Endothelial cell of umbilical vein (primary cell): ENCODE results near the gene ARHGEF28. TPM values are rescaled to one million over a fixed set of nuclear protein-coding genes. Genes with fewer than 3 reads are reported as not detected.

Experiments used
- BruUV-seq: library from RNA; stranded (reverse); fragments of 400-500 nt; replicated peaks from 2 replicates; lab custom pipeline; 2021; lab: Mats Ljungman, UMichigan
- CTCF ChIA-PET: fragments of 300-600, 350-600 bp; sonication (Branson Sonifier 250); formaldehyde crosslinking; loops from one replicate; lab custom pipeline; 2021; ENCODE audit warnings: antibody characterized with exemption, inconsistent platforms; lab: Charles Lee
- POLR2A ChIA-PET: fragments of 300-600, 350-600 bp; sonication (Branson Sonifier 250); formaldehyde crosslinking; loops from one replicate; lab custom pipeline; 2021; ENCODE audit warnings: antibody characterized with exemption, inconsistent platforms; lab: Charles Lee
- DNase-seq: peaks from one replicate; pipeline ENCODE4 v3.0.0-alpha.2; 2011; ENCODE audit warnings: low read depth, low spot score
- FAIRE-seq: peaks from 2 replicates; lab custom pipeline; 2011; peaks lifted over from hg19 to GRCh38; lab: Jason Lieb, UNC
- H2AFZ ChIP-seq: 2 replicates; pipeline ENCODE4 v1.6.0; 2012; ENCODE audit warnings: low read depth, low read length, control low read depth, inconsistent platforms
- H3K27ac ChIP-seq: 2 replicates; pipeline ENCODE4 v1.5.1; 2011; ENCODE audit warnings: low read depth, mild to moderate bottlenecking, control low read depth, low read length, moderate library complexity; ENCODE audit not compliant: insufficient read depth
- H3K27me3 ChIP-seq, 2 experiments: 2 replicates each; pipeline versions ENCODE4 v1.6.0 to v1.6.1; 2011; ENCODE audit warnings: low read length in 2 of 2, mixed read lengths in 1 of 2; ENCODE audit not compliant: control insufficient read depth in 2 of 2, insufficient read depth in 2 of 2
- H3K36me3 ChIP-seq, 2 experiments: 2 replicates in 1 of 2; 3 replicates in 1 of 2; pipeline ENCODE4 v1.5.1; 2011; ENCODE audit warnings: low read length in 2 of 2, mild to moderate bottlenecking in 1 of 2, moderate library complexity in 1 of 2; ENCODE audit not compliant: control insufficient read depth in 2 of 2, insufficient read depth in 2 of 2; ENCODE audit errors: extremely low read depth in 1 of 2
- H3K4me1 ChIP-seq: 3 replicates; pipeline ENCODE4 v1.5.1; 2011; ENCODE audit warnings: mild to moderate bottlenecking, low read length; ENCODE audit not compliant: control insufficient read depth, insufficient read depth; ENCODE audit errors: extremely low read depth
- H3K4me2 ChIP-seq: 2 replicates; pipeline ENCODE4 v1.6.1; 2011; ENCODE audit warnings: low read length, control low read depth, mixed read lengths; ENCODE audit not compliant: insufficient read depth
- H3K4me3 ChIP-seq, 3 experiments: fragments of 200-600 bp in 1 of 3; sonication (generic), shearing (Covaris generic) in 1 of 3; replicated peaks in 1 of 3; 2 replicates each; pipeline ENCODE4 v1.5.1; 2011 to 2016; ENCODE audit warnings: control low read depth in 3 of 3, low read length in 3 of 3, mild to moderate bottlenecking in 2 of 3, inconsistent platforms in 1 of 3, low read depth in 1 of 3, moderate library complexity in 1 of 3; ENCODE audit not compliant: insufficient read depth in 1 of 3
- H3K79me2 ChIP-seq: 2 replicates; pipeline ENCODE4 v1.6.0; 2012; ENCODE audit warnings: low read length, inconsistent platforms; ENCODE audit not compliant: control insufficient read depth, insufficient read depth
- H3K9ac ChIP-seq: replicated peaks from 2 replicates; pipeline ENCODE3; 2011; ENCODE audit warnings: low read length, control low read depth; ENCODE audit not compliant: insufficient read depth; ENCODE audit errors: extremely low read depth
- H3K9me1 ChIP-seq: replicated peaks from 3 replicates; pipeline ENCODE4 v1.6.0; 2011; ENCODE audit warnings: mild to moderate bottlenecking, low read length; ENCODE audit not compliant: control insufficient read depth, insufficient read depth; ENCODE audit errors: extremely low read depth
- H3K9me3 ChIP-seq: replicated peaks from 2 replicates; pipeline ENCODE4 v1.5.1; 2012; ENCODE audit warnings: low read length, inconsistent platforms; ENCODE audit not compliant: control insufficient read depth, insufficient read depth
- H4K20me1 ChIP-seq: replicated peaks from 2 replicates; pipeline ENCODE3; 2011; ENCODE audit warnings: mild to moderate bottlenecking, low read length; ENCODE audit not compliant: control insufficient read depth, insufficient read depth; ENCODE audit errors: extremely low read depth
- EZH2 ChIP-seq: IDR thresholded peaks from 2 replicates; pipeline ENCODE4 v1.6.1; 2012; ENCODE audit warnings: borderline replicate concordance, low read depth, mild to moderate bottlenecking, moderate library complexity, low read length, inconsistent platforms; ENCODE audit not compliant: severe bottlenecking
- FOS ChIP-seq: IDR thresholded peaks from 2 replicates; pipeline ENCODE4 v1.6.1; 2011; ENCODE audit warnings: mild to moderate bottlenecking, low read length, moderate library complexity, borderline replicate concordance; ENCODE audit not compliant: insufficient read depth
- JUN ChIP-seq: IDR thresholded peaks from 2 replicates; pipeline ENCODE4 v1.6.1; 2011; ENCODE audit warnings: borderline replicate concordance, low read depth; ENCODE audit not compliant: insufficient read length, insufficient read depth
- MYC ChIP-seq: IDR thresholded peaks from one replicate; pipeline ENCODE4 v1.6.1; 2011; ENCODE audit warnings: mild to moderate bottlenecking, low read depth, low read length
- POLR2A ChIP-seq: IDR thresholded peaks from 2 replicates; pipeline ENCODE4 v1.6.1; 2012; ENCODE audit warnings: low read depth, mild to moderate bottlenecking, control low read depth, low read length
- POLR2AphosphoS5 ChIP-seq: IDR thresholded peaks from 2 replicates; pipeline ENCODE4 v1.6.1; 2012; ENCODE audit warnings: low read depth, mild to moderate bottlenecking, control low read depth, low read length, moderate library complexity; ENCODE audit not compliant: insufficient read depth
- dilution Hi-C: fragments of 300-500 bp; cut with MboI; formaldehyde crosslinking; loops from one replicate; pipeline ENCODE4 v1.15.0; 2019; ENCODE audit warnings: low sequenced_read_pairs; ENCODE audit not compliant: extremely low pct_ligation_motif_present
- intact Hi-C: fragments of 100-400 bp; cut with micrococcal nuclease; formaldehyde crosslinking; loops from one replicate; pipeline ENCODE4 v1.10.0; 2022
- polyA plus RNA-seq, 4 experiments: library from polyadenylated mRNA; depleted of rRNA in 3 of 4; stranded (reverse) in 3 of 4; unstranded in 1 of 4; fragments of >200 nt; gene quantifications; 2 replicates each; pipeline versions ENCODE4 v1.2.1 to v1.2.3, GENCODE V29; 2011 to 2012; ENCODE audit warnings: missing spikeins in 1 of 4
- total RNA-seq: library from RNA; stranded (reverse); gene quantifications from 2 replicates; pipeline ENCODE4 v1.2.3, GENCODE V29; 2021
- TF ChIP-seq, protein P1 (sequence below): IDR thresholded peaks from 2 replicates; pipeline ENCODE4 v1.6.1; 2011; ENCODE audit not compliant: insufficient read depth, insufficient read length
- TF ChIP-seq, protein P2 (sequence below), 2 donors: IDR thresholded peaks; 1 replicate in 1 of 2; 2 replicates in 1 of 2; pipeline ENCODE4 v1.5.1; 2011; ENCODE audit warnings: low read length in 2 of 2, mild to moderate bottlenecking in 2 of 2, moderate library complexity in 2 of 2, control low read depth in 1 of 2, inconsistent platforms in 1 of 2, low read depth in 1 of 2; ENCODE audit not compliant: insufficient read depth in 1 of 2; ENCODE audit errors: extremely low read depth in 1 of 2

The ARHGEF28 gene
- total and polyA plus RNA-seq, 2 donors (not counting 3 experiments of a cell fraction or from before 2014, with no cell fraction given) = 29.5 to 108 TPM

GRCh38 chr5:73899916-73900315, 273.9 kb downstream of the ARHGEF28 start:
- BruUV-seq = no TSS peak
- DNase-seq (no peak), FAIRE-seq (no peak)
- Histone ChIP-seq H3K27me3 (no peaks in the 10 kb centered on the region), H3K9me3 (no peaks in the 10 kb centered on the region), H2AFZ (no peak overlapping the region), H3K36me3 (peaks cover 14 to 47% of the 10 kb centered on the region in 2 experiments), H3K27ac (no peak overlapping the region), H3K4me3 (no peak overlapping the region), H3K79me2 (no peaks in the 10 kb centered on the region), H3K9me1 (no peaks in the 10 kb centered on the region), H3K4me2 (no peak overlapping the region), H3K4me1 (no peaks in the 10 kb centered on the region), H3K9ac (no peak overlapping the region), H4K20me1 (no peaks in the 10 kb centered on the region)
- TF ChIP-seq POLR2A (no peak), FOS (no peak), JUN (no peak), POLR2AphosphoS5 (no peak), MYC (no peak)
- TF ChIP-seq, protein P1, sequence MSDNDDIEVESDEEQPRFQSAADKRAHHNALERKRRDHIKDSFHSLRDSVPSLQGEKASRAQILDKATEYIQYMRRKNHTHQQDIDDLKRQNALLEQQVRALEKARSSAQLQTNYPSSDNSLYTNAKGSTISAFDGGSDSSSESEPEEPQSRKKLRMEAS = no peak
- intact Hi-C loops (no loop called here), dilution Hi-C loops (no loop called here)
- POLR2A ChIA-PET = no interaction called here
- CTCF ChIA-PET = interaction anchor here (0.8 kb wide), 1 partner anchor 309 kb away, joined by 3 read pairs; no protein-coding TSS in a partner anchor

- FAIRE-seq = no peak
- dilution Hi-C loops = no loop called here
These were observed 274.6 kb downstream of the ARHGEF28 start for GRCh38 chr5:73900566-73900965.

More at GRCh38 chr5:73900566-73900965, 274.6 kb downstream of the ARHGEF28 start:
- H3K9ac ChIP-seq = no peak overlapping the region
- DNase-seq = no peak
- TF ChIP-seq POLR2A (no peak), EZH2 (no peak), MYC (no peak), FOS (no peak), JUN (no peak), POLR2AphosphoS5 (no peak)
- TF ChIP-seq, protein P2, sequence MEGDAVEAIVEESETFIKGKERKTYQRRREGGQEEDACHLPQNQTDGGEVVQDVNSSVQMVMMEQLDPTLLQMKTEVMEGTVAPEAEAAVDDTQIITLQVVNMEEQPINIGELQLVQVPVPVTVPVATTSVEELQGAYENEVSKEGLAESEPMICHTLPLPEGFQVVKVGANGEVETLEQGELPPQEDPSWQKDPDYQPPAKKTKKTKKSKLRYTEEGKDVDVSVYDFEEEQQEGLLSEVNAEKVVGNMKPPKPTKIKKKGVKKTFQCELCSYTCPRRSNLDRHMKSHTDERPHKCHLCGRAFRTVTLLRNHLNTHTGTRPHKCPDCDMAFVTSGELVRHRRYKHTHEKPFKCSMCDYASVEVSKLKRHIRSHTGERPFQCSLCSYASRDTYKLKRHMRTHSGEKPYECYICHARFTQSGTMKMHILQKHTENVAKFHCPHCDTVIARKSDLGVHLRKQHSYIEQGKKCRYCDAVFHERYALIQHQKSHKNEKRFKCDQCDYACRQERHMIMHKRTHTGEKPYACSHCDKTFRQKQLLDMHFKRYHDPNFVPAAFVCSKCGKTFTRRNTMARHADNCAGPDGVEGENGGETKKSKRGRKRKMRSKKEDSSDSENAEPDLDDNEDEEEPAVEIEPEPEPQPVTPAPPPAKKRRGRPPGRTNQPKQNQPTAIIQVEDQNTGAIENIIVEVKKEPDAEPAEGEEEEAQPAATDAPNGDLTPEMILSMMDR (IDR thresholded peaks at IDR 0.05; ENCODE audit: extremely low read depth in 1 of 2, insufficient read depth in 1 of 2, low read depth in 1 of 2, low read length in 2 of 2) = no peak
- TF ChIP-seq, protein P1 = no peak
- peaks cover 14 to 43% of the 10 kb centered on the region in 2 experiments for H3K36me3 ChIP-seq
- H4K20me1 ChIP-seq = no peaks in the 10 kb centered on the region
- H3K4me3 ChIP-seq = no peak overlapping the region
- H3K27me3 ChIP-seq = no peaks in the 10 kb centered on the region
- ChIA-PET POLR2A (no interaction called here), CTCF (no interaction called here)
- H2AFZ ChIP-seq = no peak overlapping the region
- no peaks in the 10 kb centered on the region for H3K9me3 ChIP-seq
- H3K27ac ChIP-seq = no peak overlapping the region
- no peaks in the 10 kb centered on the region for H3K9me1 ChIP-seq
- H3K79me2 ChIP-seq = no peaks in the 10 kb centered on the region
- intact Hi-C loops = no loop called here
- H3K4me1 ChIP-seq = no peaks in the 10 kb centered on the region
- H3K4me2 ChIP-seq = no peak overlapping the region
- BruUV-seq = no TSS peak
